ENCODE data around the gene LRRN4CL.

- TF ChIP-seq CTCF (IDR thresholded peaks at IDR 0.05) = no peak
- TF ChIP-seq POLR2A (IDR thresholded peaks at IDR 0.05) = no peak
Observed at GRCh38 chr11:62656796-62657429, 32.4 kb downstream of the LRRN4CL start.
